HG03097 (cell line): Measurements from ENCODE around the gene BICC1.

ENCODE experiments used
- ATAC-seq: cut with Tn5 transposase; IDR thresholded peaks from one replicate; pipeline ENCODE4 v1.9.1; 2021; ENCODE audit not compliant: unreplicated experiment, low FRiP score

BICC1 gene

DNA sequence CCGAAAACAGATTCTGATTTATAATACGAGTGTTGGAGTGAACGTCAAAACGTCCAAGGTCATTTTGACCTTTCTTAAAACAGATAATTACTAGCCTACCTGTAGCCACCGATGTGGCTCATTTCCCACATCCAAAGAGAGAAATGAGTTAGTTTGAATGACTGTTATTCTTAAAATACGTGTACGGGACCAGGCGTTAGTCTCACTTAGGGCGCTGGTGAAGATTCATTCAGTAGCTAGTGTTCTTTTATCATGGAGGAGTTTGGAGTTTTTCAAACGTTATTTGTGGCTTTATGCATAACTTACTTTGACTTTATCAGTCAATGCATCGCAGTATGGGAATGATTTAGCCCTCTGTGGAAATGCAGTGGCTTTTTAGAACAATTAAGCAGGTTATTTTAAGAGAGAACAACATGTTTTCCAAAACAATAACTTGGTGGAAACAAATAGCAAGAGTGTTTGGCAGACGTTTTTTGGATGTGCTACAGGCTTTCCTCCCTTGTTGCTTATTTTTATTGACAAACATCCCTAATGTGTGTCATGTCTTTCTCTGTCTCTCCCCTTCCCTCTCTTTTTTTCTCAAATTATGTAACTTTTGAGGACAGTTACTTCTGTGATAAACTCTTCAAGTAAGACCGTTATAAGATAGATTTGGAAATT, 1.6 kb downstream of the BICC1 start:
- no peak for ATAC-seq

DNA sequence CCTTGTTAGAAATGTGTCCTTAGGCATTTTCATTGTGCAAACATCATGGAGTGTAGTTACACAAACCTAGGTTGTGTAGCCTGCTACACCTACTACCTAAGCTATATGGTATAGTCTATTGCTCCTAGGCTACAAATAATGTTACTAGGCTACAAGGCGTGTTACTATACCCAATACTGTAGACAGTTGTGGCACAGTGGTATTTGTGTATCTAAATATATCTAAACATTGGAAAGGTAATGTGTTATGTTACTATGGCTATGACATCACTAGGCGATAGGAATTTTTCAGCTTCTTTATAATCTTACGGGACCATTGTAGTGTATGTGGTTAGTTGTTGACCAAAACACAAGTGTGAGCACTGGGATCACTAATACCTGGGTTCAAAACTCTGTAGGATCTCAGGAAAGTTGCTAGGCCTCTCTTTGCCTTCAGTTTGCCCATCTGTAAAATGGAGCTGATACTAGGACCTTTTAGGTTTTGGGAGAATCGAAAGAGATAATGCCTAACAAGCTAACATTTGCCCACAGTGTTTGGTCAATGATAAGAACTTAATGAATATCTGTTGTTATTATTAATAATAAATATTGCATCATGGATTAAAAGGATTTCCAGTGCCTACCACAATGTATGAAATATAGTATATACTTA, 2.7 kb downstream of the BICC1 start:
- no peak for ATAC-seq

DNA sequence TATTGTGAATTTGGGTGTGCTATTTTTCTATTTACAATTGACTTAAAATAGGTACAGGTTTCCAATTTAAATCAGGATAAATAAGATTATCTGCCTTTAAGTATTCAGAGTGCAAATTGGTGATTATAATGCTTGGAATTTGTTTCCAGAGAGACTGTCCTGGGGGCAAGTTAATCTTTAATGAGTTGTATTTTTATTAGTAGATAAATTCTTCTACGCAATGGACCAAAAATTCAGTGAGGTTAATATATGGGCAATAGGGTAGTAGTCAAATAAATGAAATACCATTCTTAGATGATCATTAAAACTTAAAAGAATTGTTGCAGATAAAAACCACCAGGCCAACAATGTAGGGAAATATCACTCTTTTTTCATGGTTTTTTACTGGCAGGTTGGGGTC, 3.4 kb downstream of the BICC1 start:
- ATAC-seq: no peak

DNA sequence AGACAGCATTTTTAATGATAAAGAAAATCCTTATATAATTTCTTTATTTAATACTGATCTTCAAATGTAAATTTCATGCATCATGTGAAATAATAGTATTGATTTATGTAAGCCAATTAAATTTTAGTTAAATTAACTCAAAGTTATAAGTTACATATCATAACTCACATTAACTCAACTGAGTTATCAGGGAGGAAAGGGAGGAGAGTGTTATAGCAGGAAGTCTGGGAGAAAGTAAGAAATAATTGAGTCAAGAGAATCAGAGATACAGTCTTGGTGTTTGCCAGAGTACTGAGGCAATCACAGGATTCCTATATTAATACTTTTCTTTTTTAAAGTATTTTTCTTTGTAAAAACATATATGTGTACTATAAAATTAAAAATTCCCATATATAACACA, 4.0 kb downstream of the BICC1 start:
- ATAC-seq: no peak

DNA sequence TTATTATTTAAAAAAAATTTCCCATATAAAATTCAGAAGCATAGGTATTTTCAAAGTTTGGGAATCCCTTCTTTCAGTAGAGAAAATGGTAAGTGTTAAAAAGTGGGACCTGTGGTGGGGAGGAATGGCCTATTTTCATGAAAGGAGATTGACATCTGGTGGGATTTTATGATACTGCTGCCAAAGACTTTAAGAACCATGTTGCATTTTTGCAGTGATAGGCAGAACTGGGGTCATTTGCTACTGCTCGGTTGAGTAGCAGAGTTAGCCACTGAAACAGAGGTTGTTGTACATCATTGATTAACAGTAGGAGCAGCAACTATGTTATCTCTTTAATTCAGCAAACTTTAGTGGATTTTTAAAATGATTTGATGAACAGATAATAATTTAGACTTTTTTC, 4.4 kb downstream of the BICC1 start:
- no peak for ATAC-seq

DNA sequence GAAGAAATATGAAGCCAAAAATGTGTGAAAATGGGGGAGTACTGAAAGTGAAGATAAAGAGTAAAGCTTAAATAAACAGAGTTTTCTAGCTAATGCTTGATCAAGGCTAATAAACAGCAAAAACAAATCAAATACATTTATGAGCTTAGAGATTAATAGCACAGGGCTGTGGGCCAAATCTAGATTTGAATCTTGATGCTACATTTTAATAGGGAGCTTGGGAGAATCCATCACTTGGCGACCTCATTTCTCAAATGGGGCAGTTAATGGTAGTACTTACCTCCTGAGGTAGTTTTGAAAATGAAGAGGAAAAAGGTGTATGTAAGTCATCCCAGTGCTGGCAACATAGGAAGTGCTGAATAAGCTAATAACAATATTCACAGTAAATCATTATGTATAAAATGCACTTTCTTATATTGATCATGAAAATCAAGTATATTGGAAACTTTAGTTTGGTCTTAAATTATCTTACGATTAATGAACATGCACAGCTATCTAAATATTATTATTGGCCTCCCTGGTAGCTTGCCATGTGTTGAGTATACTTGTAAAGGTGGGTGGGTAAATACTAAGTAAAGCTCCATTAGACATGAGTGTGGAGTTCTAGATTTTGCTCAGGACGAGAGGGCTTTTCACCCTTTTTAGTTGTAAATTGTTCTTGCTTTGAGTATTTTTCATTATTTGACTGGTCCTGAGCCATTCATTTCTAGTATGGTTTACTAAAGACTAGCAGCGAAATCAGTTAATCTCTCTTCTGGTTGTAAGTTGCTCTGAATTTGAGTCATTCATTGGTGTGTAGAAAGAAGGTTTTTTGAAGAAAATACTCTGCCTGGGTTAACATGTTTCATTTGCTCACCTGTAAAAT, 5.1 kb downstream of the BICC1 start:
- no peak for ATAC-seq

DNA sequence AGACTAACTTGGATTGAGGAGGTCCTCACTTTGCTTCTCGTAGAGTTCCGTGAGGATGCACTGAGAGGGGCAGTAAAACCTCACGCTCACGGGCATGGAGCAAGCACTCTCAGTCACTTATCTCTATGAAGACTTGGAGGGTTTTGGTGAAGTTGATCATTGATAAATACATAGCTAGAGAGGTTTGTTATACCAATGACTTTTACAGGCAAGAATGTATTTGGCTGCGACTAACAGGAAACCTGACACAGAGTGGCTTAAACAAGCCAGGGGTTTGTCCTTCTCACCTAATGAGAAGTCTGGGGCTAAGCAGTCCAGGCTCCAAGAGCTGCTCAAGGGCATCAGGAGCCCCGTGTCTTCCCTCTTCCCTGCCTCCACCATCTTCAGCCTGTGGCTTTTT, 6.1 kb downstream of the BICC1 start:
- ATAC-seq: no peak

DNA sequence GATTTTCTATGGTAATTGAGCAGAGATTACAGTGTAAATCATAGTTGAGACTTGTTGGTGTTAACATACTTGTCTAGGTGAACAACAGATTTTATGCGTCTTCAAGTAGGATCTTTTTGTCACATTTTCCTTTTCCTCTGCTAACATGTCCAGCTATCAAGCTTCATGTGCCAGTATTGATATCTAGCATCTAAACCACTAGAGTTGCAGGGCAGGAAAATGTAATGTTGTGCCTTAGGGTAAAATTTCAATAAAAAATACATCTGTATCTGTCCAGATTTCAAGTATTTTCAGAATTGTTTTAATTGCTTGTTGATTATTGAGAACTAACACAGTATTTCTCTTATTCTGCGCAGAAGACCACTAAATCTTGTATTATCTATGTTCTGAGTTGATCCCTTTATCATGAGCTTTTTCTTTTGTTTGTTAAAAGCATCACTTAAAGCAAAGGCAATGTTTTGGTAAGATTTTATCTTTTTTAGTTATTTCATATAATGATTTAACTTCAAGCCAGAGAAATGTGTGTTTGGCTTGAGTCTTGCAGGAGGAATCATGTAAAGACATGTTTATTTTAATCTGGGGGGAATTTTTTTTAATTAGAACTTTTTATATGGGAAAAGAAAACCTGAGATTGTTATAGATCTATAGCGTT, 16.5 kb downstream of the BICC1 start:
- no peak for ATAC-seq

DNA sequence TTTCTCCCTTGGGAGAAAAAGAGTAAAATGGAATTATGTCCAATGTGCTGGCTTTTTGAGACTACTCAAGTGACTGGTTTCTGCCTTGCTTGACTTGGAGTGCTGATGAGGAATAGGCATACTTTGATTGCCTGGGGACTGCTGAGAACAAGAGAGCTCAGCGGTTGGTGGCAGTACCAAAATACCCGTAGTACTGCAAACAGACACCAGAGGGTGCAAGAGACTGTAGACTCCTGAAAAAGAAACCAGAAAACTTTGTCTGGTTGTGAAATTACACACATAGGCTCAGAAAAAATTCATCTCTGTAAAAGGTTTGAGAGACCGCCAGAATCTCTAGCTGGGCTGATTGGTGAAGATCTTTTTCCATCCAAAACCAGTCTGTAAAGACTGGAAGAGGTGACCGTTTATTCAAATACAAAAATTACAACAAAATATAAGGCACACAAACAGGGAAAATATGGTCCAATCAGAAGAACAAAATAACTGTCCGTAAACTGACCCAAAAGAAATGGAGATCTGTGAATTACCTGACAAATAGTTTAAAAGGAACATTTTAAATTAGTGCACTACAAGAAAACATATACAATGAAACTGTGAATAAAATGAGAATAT, 18.5 kb downstream of the BICC1 start:
- ATAC-seq: peak; percentile 95

DNA sequence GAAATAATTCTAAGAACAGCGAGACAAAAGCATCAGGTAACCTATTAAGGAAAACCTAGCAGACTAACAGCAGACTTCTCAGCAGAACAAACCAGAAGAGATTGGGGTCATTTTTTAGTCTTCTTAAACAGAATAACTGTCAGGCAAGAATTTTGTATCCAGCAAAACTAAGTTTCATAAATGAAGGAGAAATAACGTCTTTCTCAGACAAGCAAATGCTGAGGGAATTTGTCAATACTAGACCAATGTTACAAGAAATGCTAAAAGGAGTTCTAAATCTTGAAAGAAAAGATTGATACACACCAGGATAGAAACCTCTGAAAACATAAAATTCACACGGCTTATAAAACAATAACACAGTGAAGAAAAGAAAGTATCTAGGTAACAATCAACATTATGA, 22.6 kb downstream of the BICC1 start:
- ATAC-seq: no peak

DNA sequence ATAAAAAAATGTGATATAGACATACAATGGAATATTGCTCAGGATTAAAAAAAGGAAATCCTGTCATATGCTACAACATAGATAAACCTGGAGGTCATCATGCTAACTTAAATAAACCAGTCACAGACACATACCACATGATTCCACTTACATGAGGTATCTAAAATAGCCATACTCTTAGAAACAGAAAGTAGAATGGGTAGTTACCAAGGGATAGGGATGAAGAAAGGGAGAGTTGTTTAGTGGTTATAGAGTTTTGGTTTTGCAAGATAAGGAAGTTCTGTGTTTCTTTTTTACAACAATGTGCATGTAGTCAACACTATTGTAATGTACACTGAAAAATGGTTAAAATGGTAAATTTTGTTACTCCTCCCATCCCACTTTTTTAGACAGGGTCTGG, 30.5 kb downstream of the BICC1 start:
- ATAC-seq: no peak

DNA sequence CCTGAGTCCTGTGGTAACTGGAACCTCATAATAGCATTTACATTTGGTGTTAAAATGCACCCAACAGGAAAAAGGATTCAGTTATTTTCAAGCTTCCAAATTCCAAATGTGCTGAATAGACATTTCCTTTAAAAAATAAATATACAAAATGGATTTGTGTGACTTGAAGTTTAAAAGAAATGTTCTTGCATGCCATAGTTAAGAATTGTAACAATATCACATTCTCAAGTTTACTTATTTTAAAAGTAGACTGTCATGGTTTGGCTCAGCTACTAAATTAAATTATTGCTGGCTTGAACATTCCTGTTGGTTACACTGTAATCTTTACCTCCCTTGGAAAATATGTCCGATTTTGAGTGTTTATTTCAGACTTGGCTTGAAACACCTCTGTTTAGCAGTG, 31.5 kb downstream of the BICC1 start:
- ATAC-seq: no peak

DNA sequence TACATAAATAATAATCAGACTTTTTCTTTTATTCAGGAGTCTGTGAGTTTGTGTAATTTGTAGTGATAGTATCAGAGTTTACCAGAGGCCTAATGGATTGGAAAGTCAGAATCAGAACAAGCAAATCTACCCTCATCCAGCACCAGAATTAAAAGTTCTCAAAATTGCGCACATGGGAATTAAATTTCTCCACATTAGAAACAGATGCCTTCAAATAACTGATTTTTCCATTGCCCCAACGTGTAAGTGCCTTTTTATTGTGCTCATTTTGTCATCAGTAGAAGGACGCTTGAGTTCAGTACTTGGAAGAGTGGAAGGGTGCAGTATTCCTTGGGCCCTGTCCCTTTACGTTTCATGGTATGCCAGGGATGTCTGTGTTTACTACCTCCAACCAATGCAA, 32.8 kb downstream of the BICC1 start:
- no peak for ATAC-seq

DNA sequence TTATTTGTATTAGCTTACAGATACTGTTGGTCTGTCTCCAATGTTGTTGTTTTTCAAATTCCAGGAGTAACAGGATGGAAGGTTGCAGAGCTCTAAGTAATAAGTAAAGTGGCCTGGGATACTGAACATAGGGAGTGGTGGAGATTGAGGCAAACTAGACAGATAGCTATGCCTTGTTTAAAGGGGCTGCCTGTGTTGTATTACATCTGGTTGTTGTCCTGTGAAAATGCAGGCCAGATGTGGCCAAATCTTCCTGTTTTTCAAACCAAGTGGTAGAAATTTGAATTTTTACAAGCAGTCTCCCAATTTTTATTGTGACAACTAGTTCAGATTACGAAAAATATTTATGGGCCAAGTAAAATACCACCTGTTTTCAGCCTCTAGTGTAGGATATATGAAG, 33.5 kb downstream of the BICC1 start:
- no peak for ATAC-seq

DNA sequence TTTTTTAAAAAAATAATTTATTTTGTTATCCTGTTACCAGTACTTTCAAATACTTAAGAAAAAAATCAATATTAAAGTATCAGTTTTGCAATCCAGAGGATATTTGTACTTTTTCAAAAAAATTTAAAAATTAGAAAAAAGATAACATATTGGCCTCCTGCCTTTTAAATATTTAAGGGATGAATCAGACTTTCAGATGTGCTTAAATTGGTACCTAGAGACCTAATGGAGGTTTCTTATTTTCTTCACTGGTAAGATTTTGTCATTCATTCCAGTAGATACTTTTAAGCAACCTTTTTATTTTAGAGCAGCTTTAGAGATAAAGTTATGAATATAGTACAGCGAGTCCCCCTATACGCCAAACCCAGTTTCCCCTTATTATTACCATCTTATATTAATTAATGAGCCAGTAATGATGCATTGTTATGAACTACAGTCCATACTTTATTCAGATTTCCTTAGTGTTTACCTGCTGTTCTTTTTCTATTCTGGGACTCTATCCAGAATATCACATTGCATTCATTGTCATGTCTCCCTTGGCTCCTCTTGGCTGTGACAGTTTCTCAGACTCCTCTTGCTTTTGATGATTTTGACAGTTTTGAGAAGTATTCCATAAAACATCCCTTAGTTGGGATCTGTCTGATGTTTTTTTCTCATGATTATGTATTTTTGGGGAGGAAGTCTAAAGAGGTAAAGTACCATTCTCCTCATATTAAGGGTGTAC, 34.2 kb downstream of the BICC1 start:
- no peak for ATAC-seq

DNA sequence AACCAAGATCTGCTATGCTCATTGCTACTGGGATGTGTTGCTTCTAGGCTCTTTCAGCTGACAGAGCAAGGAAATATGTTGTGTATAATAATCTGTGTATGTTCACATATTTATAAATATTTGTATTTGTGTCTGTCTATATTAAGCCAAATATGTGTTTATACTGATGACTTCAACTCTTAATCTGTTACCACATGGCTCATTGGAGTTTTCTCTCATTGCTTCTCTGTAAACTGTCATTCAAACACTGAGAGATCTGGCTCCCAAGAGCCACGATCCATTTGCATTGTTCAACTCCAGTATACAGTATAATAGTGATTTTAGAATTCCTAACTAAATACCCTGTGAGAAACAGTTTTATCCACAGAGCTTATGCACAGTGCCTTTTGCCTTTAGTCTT, 35.3 kb downstream of the BICC1 start:
- ATAC-seq: no peak

DNA sequence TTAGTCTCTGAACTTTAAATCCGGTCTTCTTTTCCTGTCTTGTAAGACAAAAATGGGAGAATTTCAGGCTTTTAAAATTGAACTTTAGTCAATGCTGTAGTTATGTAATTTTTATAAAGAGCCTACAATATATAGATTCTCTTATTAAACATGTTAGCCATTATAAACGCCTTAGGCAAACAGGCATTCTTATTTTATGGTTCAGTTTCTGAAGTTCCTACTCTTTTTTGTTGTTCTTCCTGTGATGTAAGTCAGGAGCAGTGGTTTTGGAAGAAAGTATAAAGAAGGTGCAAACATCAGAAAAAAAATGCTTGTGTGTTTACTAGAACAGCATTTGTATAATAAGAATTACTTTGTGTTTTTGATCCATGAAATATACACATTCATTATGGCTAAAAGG, 41.6 kb downstream of the BICC1 start:
- no peak for ATAC-seq

DNA sequence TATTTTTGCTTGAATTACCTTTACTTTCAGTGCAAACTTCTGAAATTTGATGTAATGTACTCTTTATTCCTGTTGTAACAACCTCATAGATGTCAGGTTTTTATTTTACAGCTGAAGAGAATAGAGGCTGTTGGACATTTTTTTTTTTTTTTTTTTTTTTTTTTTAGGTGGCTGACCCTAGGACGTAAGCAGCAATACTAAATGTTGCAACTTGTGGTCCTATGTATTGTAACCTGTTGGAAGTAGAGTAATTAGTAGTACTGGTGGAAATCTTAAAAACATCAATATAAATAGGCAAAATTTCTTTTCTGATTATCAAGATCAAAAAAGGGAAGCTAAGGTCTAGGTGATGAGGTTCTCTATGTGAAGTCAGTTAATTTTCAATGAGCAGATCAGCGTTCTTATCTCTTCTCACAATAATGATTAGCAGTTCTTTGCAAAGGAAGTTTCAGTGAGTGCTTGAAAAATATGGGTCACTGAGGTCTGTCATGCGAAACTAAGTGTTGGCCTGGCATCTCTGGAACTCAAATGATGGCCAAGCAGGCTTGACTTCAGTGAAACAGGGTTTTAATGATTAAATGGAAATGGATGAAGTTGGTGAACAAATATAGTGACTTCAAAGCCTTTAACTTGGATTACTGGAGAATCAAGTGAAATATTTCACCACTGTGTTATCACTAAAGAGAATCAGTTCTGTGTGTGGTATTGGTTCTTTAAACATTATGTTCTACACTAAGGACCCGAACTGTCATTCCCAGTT, 42.7 kb downstream of the BICC1 start:
- no peak for ATAC-seq

DNA sequence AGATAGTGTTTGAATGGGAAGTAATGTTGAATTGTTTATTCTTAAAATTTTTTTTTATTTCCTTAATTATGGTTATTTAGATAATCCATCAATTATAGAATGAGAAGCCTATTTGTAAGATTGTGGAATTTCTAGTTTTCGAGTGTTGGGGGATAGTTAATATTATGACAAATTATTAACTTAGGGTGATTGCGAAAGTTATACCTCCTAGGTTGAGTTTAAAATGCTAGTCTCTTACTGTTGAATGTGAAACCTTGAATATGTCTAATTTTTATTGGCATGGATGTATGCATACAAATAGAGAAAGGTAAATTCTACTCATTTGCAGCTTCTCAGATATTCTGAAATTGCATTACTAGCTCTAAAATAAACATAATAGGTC, 43.2 kb downstream of the BICC1 start:
- no peak for ATAC-seq
